CD4-positive, alpha-beta T cell treated with Interferon alpha-2 for 1 hour (primary cell): ENCODE measurements around the gene RNF157.

ENCODE experiments used
- DNase-seq, 2 donors: peaks; one replicate each; pipeline ENCODE4 v3.0.0-alpha.2; 2020 to 2022

The RNF157 gene

DNA sequence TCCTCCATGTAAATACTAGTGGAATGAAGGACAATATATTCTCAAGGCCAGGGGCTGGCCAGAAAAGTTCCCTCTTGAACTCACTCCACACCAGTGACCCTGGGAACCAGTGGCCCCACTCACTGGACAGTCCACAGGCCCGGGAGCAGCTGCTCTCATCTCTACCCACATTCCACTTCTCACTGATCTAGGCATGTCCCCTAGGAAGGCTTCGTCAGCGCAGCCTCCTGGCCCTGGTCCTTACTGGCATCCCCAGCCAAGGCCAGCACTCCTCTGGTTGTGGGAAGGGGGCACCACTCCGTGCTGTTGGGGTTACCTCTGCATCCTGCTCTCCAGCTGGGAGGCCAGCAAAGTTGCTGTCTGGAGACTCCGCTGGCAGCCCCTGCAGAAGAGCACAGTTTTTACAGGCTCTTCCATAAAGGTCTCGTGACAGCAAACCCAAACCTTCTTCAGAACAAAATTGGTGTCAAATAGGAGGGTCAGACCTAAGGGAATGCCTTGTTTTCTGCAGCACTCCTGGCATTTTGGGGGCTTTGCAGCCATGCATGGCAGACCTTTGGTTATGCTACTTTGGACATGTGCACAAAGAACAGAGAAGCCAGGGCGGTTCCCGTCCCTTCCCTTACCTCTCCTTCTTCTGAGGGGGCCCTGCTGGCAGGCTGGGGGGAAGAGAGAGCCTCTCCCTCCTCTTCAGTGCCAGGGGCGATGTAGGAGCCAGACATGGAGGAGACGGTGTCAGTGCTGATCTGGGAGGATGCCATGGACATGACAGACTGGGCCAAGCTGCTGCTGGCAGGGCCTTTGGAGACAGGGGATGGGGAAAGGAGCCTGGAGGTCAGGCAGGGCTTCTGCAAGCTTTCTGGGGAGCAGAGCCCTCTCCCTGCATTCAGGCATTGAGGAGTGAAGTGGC lies 85.1 kb downstream of the RNF157 start:
- DNase-seq: no peak

DNA sequence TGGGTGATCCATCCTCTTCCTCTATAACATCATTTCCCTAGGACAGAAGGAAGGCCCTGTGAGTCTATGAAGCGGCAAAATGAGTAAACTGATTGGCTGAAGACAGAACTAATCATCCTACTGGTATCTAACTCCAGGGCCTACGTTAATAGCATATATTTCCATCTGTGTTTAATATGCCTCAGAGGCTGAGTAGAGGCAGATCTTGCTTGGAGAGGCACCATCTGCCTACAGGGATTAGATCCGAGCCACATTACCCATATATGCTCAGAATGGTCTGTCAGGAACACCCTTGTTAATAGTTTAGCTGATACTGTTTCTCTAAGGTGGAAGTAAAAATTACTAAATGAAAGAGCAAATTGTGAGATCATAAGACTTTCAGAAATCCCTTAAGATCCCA lies 86.0 kb downstream of the RNF157 start:
- no peak for DNase-seq

DNA sequence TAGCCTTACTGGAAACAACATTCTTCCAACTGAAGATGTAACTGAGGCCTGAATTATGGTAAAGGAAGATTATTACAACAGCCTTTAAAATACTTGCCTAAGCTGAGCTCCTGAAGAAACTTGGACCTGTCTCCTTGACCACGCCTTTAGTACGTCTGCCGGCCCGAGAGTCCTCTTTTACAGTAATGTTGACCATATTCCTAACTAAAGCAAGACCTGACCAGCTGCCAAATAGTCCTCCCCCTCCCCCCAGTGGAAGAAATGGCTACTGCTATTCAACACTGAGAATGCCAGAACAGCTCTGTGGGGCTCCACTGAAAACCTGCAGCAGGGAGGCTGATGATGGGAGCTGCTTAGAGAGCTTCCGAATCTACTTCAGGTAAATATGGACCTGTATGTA lies 86.7 kb downstream of the RNF157 start:
- no peak for DNase-seq

DNA sequence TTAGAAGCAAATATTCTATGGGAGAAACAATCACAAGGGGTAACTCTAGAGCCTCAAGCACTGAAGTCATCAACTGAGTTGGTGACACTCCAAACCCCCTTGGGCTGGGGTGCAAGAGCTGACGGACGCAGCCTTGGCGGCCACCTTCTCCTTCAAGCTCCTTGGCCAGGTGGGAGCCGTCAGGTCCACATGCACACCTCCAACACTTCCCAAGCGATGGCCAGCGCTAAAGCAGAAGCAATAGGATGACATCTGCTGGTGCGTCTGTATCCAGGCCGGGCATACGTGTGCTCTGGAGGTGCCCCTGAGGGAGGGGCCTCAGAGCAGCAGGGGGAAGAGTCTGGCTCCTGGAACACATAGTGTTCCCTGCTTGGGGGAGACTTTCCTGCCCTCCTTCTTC lies 87.1 kb downstream of the RNF157 start:
- no peak for DNase-seq

GRCh38 chr17:76152591-76152990 lies 87.7 kb downstream of the RNF157 start:
- no peak for DNase-seq

- DNase-seq: peak in 1 of 2 donors; percentile 39
Measured at GRCh38 chr17:76151896-76152454, 88.3 kb downstream of the RNF157 start.

DNA sequence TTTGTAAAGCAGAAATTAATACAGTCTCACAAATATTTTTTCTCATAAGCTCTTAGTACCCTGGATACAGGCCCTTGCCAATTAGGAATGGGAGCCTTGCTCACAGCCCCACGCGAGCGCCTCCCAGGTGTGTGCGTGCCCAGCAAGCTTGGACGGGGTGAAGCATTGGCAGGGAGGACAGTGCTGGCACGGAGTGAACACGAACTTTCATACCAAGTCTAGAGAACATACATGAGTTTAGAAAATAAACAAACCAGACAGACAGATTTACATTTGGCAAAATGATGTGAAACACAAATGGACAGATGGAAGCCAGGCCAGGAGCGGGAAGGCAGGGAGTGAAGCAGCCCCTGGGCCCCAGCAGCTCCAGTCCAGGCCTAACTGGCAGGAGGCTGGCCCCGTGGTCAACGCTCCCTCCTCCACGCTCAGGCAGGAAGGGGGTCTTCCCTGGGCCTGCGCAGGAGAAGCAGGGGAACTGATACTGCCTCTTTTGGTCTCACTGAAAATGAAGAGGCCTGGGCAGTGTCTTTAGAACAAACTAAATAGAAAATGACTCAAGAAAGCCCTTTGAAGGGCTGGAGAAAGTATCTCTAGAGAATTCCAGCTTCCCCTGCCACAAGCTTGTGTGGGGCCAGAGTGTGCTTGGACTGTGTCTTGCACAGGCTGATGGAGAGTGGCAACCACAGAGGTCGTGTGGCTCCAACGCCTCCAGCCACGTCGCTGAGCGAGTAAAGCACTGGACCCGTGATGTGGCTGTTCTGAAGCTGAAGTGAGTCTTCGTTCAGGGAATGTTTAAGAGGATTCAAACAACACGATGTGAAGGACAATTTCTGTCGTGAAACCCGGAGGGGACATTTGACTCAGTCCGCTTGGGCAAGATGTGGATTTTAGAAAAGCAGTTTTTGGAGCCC lies 89.3 kb downstream of the RNF157 start:
- DNase-seq: no peak

- no peak for DNase-seq
Measured at GRCh38 chr17:76149214-76149613, 91.1 kb downstream of the RNF157 start.

- no peak for DNase-seq
Measured at GRCh38 chr17:76148015-76148326, 92.3 kb downstream of the RNF157 start.

- no peak for DNase-seq
Measured at GRCh38 chr17:76147211-76148014, 92.9 kb downstream of the RNF157 start.

GRCh38 chr17:76146053-76146851 lies 94.0 kb downstream of the RNF157 start:
- no peak for DNase-seq

DNA sequence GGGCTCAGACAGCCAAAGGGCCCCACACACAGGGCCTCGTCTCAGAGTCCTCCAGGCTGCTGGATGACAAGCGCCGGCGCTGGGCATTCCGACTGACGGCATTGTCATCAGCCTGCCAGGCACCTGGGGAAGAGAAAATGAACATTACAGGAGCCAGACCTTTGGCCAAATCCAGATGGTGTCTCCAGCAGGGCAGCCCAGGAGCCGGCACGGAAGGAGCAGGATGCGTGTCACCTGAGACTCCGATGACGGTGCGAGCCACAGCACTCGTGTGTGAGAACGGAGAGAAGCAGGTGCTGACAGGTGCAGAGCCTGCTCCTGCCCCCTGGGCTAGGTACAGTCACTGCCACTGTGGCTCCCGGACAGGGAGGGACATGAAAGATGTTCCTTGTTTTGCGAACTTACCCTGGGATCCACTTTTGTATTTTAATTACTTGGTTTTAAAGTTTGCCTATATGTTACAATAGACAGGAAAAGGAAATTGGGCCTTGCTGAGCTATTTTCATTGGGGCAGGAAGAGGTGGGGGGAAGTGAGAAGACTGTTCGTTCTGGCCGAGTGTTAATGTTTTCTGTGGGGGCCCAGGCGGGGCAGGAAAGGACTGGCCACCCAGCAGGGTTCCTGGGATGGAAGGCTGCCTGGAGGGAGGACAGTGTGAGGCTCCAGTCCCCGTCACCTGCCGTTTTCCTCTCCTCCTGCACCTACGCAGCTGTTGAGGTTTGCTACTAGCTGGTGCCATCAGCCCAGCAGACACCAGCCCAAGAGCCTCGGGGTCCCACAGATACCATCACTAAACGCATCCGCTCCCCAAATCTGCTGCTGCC lies 94.9 kb downstream of the RNF157 start:
- DNase-seq: peak; percentile 50 to 66

DNA sequence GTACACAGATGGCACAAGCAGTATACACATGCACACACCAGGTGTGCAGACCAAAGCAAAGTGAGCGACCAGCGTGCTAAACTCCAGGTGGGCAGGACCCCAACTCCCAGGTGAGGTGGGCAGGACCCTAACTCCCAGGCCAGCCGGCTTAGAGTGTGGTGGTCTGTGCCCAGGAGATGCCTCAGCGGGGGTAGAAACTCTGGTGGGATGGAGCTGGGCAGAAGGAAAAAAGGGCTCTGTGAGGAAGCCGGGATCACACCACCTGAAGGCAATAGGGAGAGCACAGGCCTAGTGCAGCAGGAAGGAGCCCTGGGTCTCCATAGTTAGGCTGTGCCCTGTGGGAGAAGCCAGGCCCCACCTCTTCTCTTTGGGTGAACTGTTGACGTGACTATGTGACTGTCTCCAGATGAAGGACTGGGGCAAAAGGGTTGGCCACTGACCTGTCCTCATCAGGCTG lies 97.7 kb downstream of the RNF157 start:
- DNase-seq: no peak

DNA sequence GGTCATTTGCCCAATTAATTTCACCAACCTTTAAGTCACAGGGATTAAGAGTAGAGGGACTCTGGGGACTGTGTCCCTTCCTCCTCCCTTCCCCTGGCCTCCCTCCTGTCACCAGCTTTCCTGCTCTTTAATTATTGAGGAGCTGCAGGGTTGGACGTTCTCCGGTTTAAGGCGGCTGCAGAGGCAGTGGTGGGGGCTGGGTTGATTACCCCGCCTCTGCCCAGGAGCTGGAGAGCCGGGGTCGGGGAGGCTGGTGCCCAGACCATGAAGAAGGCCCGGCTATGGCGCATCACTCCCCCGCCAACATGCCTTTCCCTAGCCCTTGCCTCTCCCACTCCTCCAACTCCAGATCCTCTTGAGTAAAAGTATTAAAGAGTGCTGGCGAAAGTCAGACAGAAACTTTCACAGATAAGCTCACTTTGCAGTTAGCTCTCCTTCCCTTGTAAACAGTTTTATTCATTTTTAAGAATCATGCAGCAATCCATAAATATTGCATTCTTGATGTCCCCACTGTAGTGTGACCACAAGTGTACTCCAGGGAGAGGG lies 98.2 kb downstream of the RNF157 start:
- DNase-seq: no peak

GRCh38 chr17:76141212-76142038 lies 98.9 kb downstream of the RNF157 start, which contains the start of gene FOXJ1:
Gene FOXJ1, minus strand, starts transcription at chr17:76141245. Its CDS starts 850 bp downstream, at chr17:76140395.
- DNase-seq: peak; percentile 95 to 96

DNA sequence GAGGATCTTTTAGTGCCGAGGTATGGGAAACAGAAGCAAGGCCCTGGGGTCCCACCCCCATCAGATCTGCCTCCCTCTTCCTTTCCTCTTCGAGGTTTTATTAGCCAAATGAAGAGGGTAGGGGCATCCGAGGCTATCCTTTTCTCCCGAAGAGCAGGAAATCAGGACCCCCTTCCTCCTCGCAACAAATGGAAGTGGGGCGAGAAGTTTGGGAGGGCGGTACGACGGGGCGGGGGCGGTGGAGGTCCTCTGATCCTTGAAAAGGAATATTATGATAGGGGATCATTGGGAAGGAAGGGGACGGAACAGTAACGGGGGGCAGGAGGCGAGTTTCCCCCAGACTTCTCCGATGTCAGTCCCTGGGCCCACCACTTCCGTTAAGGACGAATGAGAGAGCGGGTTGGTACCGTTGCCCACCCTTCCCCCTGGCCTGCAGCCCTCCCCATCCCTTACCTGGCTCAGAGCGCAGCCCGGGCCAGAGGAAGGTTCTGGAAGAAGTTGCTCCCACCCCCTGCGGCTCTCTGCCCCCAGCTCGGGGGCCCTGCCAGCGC lies 99.6 kb downstream of the RNF157 start:
- DNase-seq: no peak

DNA sequence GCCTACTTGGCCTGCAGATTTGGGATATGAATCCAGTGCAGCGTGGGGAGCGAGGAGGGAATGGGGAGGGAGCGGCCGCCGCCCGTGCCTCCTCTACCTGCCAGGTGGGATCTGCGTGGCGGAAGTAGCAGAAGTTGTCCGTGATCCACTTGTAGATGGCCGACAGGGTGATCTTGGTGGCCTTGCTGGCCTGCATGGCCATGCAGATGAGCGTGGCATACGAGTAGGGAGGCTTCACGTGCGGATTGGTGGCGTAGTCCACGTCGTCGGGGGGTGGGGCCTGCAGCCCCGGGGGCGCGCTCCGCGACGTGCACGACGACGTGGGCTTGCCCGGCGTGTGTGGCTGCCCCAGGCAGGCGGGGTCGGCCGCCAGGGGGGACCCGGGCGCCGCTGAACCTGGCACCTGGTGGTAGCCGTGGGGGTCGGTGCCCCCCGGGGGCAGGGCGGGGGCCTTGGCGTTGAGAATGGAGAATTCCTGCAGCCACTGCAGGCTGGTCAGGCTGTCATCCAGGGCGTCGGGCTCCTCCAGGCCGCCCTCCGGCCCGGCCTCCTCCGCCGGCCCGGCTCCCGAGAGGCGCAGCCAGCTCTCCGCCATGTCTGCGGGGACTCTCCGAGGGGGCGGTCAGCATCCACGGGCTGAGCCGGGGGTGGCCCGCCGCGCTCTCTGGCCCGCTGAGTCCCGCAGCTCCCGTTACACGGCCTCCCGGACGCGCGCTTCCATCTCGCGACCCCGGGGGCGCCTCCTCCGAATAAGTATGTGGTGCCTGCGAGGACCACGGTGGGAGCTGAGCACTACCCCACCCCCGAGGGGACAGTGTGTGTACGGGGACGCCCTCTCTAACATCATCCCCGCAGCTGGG lies 100.3 kb downstream of the RNF157 start:
- DNase-seq: peak; percentile 42 to 60
